H1 (cell line): Measurements from ENCODE around the gene FLVCR2. TPM values are rescaled to one million over a fixed set of nuclear protein-coding genes. Genes with fewer than 3 reads are reported as not detected.

Source experiments
- CTCF ChIA-PET: fragments of 300-600 bp; sonication (Branson Sonifier 250); formaldehyde crosslinking; loops from one replicate; lab custom pipeline; 2021; ENCODE audit not compliant: partially characterized antibody; lab: Charles Lee
- POLR2A ChIA-PET: fragments of 300-600 bp; sonication (Branson Sonifier 250); formaldehyde crosslinking; loops from one replicate; lab custom pipeline; 2021; ENCODE audit warnings: inconsistent platforms; ENCODE audit not compliant: partially characterized antibody; lab: Charles Lee
- DNase-seq, 2 experiments: peaks; one replicate each; pipeline versions ENCODE4 v3.0.0 to v3.0.0-alpha.2; 2010 to 2022; ENCODE audit warnings: low spot score in 2 of 2, low read depth in 1 of 2, mixed read lengths in 1 of 2
- FAIRE-seq: peaks from 2 replicates; lab custom pipeline; 2011; peaks lifted over from hg19 to GRCh38; lab: Jason Lieb, UNC
- H2AFZ ChIP-seq: 2 replicates; pipeline ENCODE4 v1.8.1; 2012; ENCODE audit warnings: low read length, inconsistent platforms
- H2AK5ac ChIP-seq: 2 replicates; pipeline ENCODE4 v1.6.1; 2013; ENCODE audit warnings: low read depth, low read length
- H2BK120ac ChIP-seq: replicated peaks from 2 replicates; pipeline ENCODE3; 2013; ENCODE audit warnings: low read depth, low read length, inconsistent platforms
- H2BK12ac ChIP-seq: 2 replicates; pipeline ENCODE4 v1.6.1; 2013; ENCODE audit warnings: low read depth, low read length
- H2BK15ac ChIP-seq: 2 replicates; pipeline ENCODE4 v1.6.1; 2013; ENCODE audit warnings: low read length
- H2BK20ac ChIP-seq: 2 replicates; pipeline ENCODE4 v1.6.1; 2013; ENCODE audit warnings: low read length
- H2BK5ac ChIP-seq: 2 replicates; pipeline ENCODE4 v1.6.1; 2013; ENCODE audit warnings: low read depth, low read length
- H3K14ac ChIP-seq: 2 replicates; pipeline ENCODE4 v1.6.1; 2013; ENCODE audit warnings: inconsistent platforms; ENCODE audit not compliant: insufficient read length
- H3K18ac ChIP-seq: 2 replicates; pipeline ENCODE4 v1.6.1; 2013; ENCODE audit warnings: low read length; ENCODE audit errors: extremely low read depth
- H3K23ac ChIP-seq: 2 replicates; pipeline ENCODE4 v1.6.1; 2013; ENCODE audit warnings: inconsistent platforms; ENCODE audit not compliant: insufficient read length
- H3K23me2 ChIP-seq: 2 replicates; pipeline ENCODE4 v1.6.1; 2013; ENCODE audit warnings: low read depth, low read length
- H3K27ac ChIP-seq: 2 replicates; pipeline ENCODE4 v1.6.1; 2011; ENCODE audit warnings: low read depth, low read length, inconsistent platforms
- H3K27me3 ChIP-seq, 4 experiments: replicated peaks in 1 of 4; 1 replicate in 1 of 4; 2 replicates in 3 of 4; pipeline versions ENCODE4 v1.6.1 to v1.8.1; 2011 to 2013; ENCODE audit warnings: low read length in 3 of 4, mild to moderate bottlenecking in 3 of 4, inconsistent platforms in 2 of 4, mixed read lengths in 2 of 4, moderate library complexity in 1 of 4; ENCODE audit not compliant: control insufficient read depth in 3 of 4, insufficient read depth in 3 of 4; ENCODE audit errors: extremely low read depth in 1 of 4
- H3K36me3 ChIP-seq, 4 experiments: 2 replicates each; pipeline versions ENCODE4 v1.6.1 to v1.8.1; 2011 to 2013; ENCODE audit warnings: mild to moderate bottlenecking in 4 of 4, low read length in 3 of 4, moderate library complexity in 2 of 4, control low read depth in 1 of 4, inconsistent platforms in 1 of 4; ENCODE audit not compliant: insufficient read depth in 4 of 4, control insufficient read depth in 2 of 4
- H3K4ac ChIP-seq: replicated peaks from 2 replicates; pipeline ENCODE3; 2013; ENCODE audit warnings: low read length, low read depth, mixed read lengths, inconsistent platforms; ENCODE audit not compliant: insufficient read length
- H3K4me1 ChIP-seq, 4 experiments: replicated peaks in 1 of 4; 1 replicate in 1 of 4; 2 replicates in 3 of 4; pipeline versions ENCODE4 v1.6.1 to v1.8.1; 2011 to 2013; ENCODE audit warnings: low read length in 3 of 4, inconsistent platforms in 2 of 4, mixed read lengths in 1 of 4; ENCODE audit not compliant: insufficient read depth in 4 of 4, control insufficient read depth in 3 of 4
- H3K4me2 ChIP-seq, 2 experiments: 2 replicates each; pipeline versions ENCODE4 v1.6.1 to v1.8.1; 2011 to 2013; ENCODE audit warnings: low read depth in 2 of 2, low read length in 2 of 2, control low read depth in 1 of 2, inconsistent platforms in 1 of 2, mild to moderate bottlenecking in 1 of 2; ENCODE audit not compliant: insufficient read depth in 1 of 2
- H3K4me3 ChIP-seq, 4 experiments: fragments of 200-600, 300-600 bp in 1 of 4; sonication (generic), shearing (Covaris generic), sonication (Bioruptor Twin) in 1 of 4; 2 replicates each; pipeline versions ENCODE4 v1.5.1 to v1.8.1; 2011 to 2016; ENCODE audit warnings: low read length in 4 of 4, low read depth in 3 of 4, control low read depth in 2 of 4, inconsistent platforms in 2 of 4, mild to moderate bottlenecking in 2 of 4, mixed read lengths in 1 of 4, moderate library complexity in 1 of 4; ENCODE audit not compliant: insufficient read depth in 2 of 4; ENCODE audit errors: extremely low read depth in 1 of 4
- H3K56ac ChIP-seq: replicated peaks from 2 replicates; pipeline ENCODE3; 2013; ENCODE audit warnings: low read depth, mild to moderate bottlenecking, mixed read lengths, low read length, inconsistent platforms; ENCODE audit not compliant: insufficient read length
- H3K79me1 ChIP-seq: 2 replicates; pipeline ENCODE4 v1.6.1; 2013; ENCODE audit warnings: low read depth, low read length, control low read depth
- H3K79me2 ChIP-seq, 2 experiments: 2 replicates each; pipeline versions ENCODE4 v1.6.1 to v1.8.1; 2012 to 2013; ENCODE audit warnings: low read length in 2 of 2, mild to moderate bottlenecking in 2 of 2, inconsistent platforms in 1 of 2; ENCODE audit not compliant: insufficient read depth in 2 of 2, control insufficient read depth in 1 of 2
- H3K9ac ChIP-seq, 4 experiments: replicated peaks in 1 of 4; 1 replicate in 1 of 4; 2 replicates in 3 of 4; pipeline versions ENCODE4 v1.6.1 to v1.8.1; 2011 to 2013; ENCODE audit warnings: low read depth in 3 of 4, low read length in 3 of 4, control low read depth in 2 of 4, mild to moderate bottlenecking in 2 of 4, moderate library complexity in 2 of 4, inconsistent platforms in 1 of 4; ENCODE audit errors: extremely low read depth in 1 of 4
- H3K9me3 ChIP-seq, 2 experiments: 2 replicates each; pipeline versions ENCODE4 v1.6.1 to v1.8.1; 2012 to 2013; ENCODE audit warnings: mild to moderate bottlenecking in 2 of 2, moderate library complexity in 2 of 2, control low read depth in 1 of 2, inconsistent platforms in 1 of 2, low read depth in 1 of 2, low read length in 1 of 2, mixed read lengths in 1 of 2; ENCODE audit not compliant: insufficient read depth in 2 of 2
- H4K20me1 ChIP-seq, 2 experiments: replicated peaks in 1 of 2; 2 replicates each; pipeline versions ENCODE3 to v1.8.1; 2011 to 2013; ENCODE audit warnings: inconsistent platforms in 2 of 2, low read length in 2 of 2, mild to moderate bottlenecking in 1 of 2; ENCODE audit not compliant: insufficient read depth in 2 of 2, control insufficient read depth in 1 of 2
- H4K5ac ChIP-seq: 2 replicates; pipeline ENCODE4 v1.6.1; 2013; ENCODE audit warnings: low read length, low read depth, mixed read lengths, inconsistent platforms; ENCODE audit not compliant: insufficient read length
- H4K8ac ChIP-seq: 2 replicates; pipeline ENCODE4 v1.8.0; 2013; ENCODE audit warnings: mild to moderate bottlenecking, moderate library complexity, low read length, inconsistent platforms; ENCODE audit not compliant: insufficient read depth; ENCODE audit errors: extremely low read depth
- H4K91ac ChIP-seq: replicated peaks from 2 replicates; pipeline ENCODE3; 2013; ENCODE audit warnings: low read length, mixed read lengths, inconsistent platforms; ENCODE audit not compliant: insufficient read length
- EP300 ChIP-seq, 2 experiments: IDR thresholded peaks; 1 replicate in 1 of 2; 2 replicates in 1 of 2; pipeline ENCODE4 v1.6.1; 2011 to 2012; ENCODE audit warnings: low read depth in 2 of 2, low read length in 2 of 2, mild to moderate bottlenecking in 2 of 2, borderline replicate concordance in 1 of 2, inconsistent platforms in 1 of 2, moderate library complexity in 1 of 2
- WGBS, 2 experiments: shearing (Covaris generic) in 1 of 2; methylation state at CpG; one replicate each; pipeline versions ENCODE4 v1.1.6 to v1.1.7; 2013 to 2015; ENCODE audit warnings: low lambda C conversion rate in 2 of 2, mixed read lengths in 2 of 2, inconsistent platforms in 1 of 2, low coverage in 1 of 2, missing lambda C conversion rate in 1 of 2; ENCODE audit not compliant: insufficient replicate concordance in 2 of 2, insufficient coverage in 1 of 2, insufficient read length in 1 of 2; ENCODE audit errors: extremely low coverage in 1 of 2, missing lambda C conversion rate in 1 of 2; 5-methylcytosine and 5-hydroxymethylcytosine counted together
- polyA plus RNA-seq, 7 experiments: library from polyadenylated mRNA; depleted of rRNA in 3 of 7; stranded (reverse) in 5 of 7; unstranded in 2 of 7; fragments of >200 nt in 5 of 7; fragments of 200-250 nt in 2 of 7; gene quantifications; 1 replicate in 5 of 7; 2 replicates in 1 of 7; 4 replicates in 1 of 7; pipeline versions ENCODE4 v1.2.1 to v1.2.3, GENCODE V29; 2011 to 2013; ENCODE audit warnings: missing spikeins in 2 of 7, mixed read lengths in 2 of 7
- small RNA-seq: library from polyadenylated mRNA; stranded (forward); fragments of <200 nt; extraction: miRNeasy Mini kit (QIAGEN cat#:217004); gene quantifications from one replicate; pipeline ENCODE3, GENCODE V24; 2013; ENCODE audit not compliant: insufficient read depth
- total RNA-seq: library from RNA; stranded (reverse); fragmentation: NEBNext Ultra II Directional; extraction: Animal tissue kit (Norgen Biotek cat#: 25700); gene quantifications from 2 replicates; pipeline ENCODE4 v1.2.1, GENCODE V29; 2021

FLVCR2 gene
- total and polyA plus RNA-seq, 2 of the 8 experiments (the other 6 are each of a cell fraction or from before 2014, with no cell fraction given) = 7.1 to 8.2 TPM

- Histone ChIP-seq H2BK120ac (no peak overlapping the region), H2BK15ac (no peak overlapping the region), H3K27ac (no peak overlapping the region), H3K4ac (no peak overlapping the region), H3K27me3 (no peaks in the 10 kb centered on the region), H2BK5ac (no peak overlapping the region), H4K20me1 (peaks cover 0 to 2% of the 10 kb centered on the region in 2 experiments), H3K36me3 (peaks cover 0 to 43% (median 22%) of the 10 kb centered on the region in 4 experiments; a peak in 6 of 8 replicates), H2AFZ (no peak overlapping the region), H4K5ac (no peak overlapping the region), H3K56ac (no peak overlapping the region), H3K4me2 (no peak overlapping the region), H3K79me1 (no peaks in the 10 kb centered on the region), H3K14ac (no peak overlapping the region), H2BK12ac (no peak overlapping the region), H3K4me1 (no peaks in the 10 kb centered on the region), H2BK20ac (no peak overlapping the region), H3K9ac (no peak overlapping the region), H3K79me2 (no peaks in the 10 kb centered on the region), H3K4me3 (no peak overlapping the region), H4K91ac (no peak overlapping the region), H3K23ac (no peak overlapping the region), H3K18ac (no peak overlapping the region), H2AK5ac (no peak overlapping the region), H3K23me2 (no peaks in the 10 kb centered on the region), H3K9me3 (peaks cover 0 to 4% of the 10 kb centered on the region in 2 experiments; a peak in 1 of 4 replicates), H4K8ac (no peak overlapping the region)
- no peak for FAIRE-seq
- DNase-seq = no peak
- WGBS, 2 experiments = 94% methylated on average over 1 of the region's 1 CpG; no CpG with 5 or more reads in 1 of the 2 experiments
- ChIA-PET CTCF (interaction anchor here (1.8 kb wide), 1 partner anchor 11 kb away, joined by 9 read pairs; no protein-coding TSS in a partner anchor), POLR2A (interaction anchor here (0.6 kb wide), 1 partner anchor 149 kb away, joined by 3 read pairs; no protein-coding TSS in a partner anchor)
- no peak for TF ChIP-seq EP300 (IDR thresholded peaks at IDR 0.05; ENCODE audit: borderline replicate concordance in 1 of 2, low read depth in 2 of 2, low read length in 2 of 2)
Observed at GRCh38 chr14:75697386-75697785, 119.0 kb downstream of the FLVCR2 start.

Small RNA genes lying within 50 kb of the gene (small RNA-seq; reads per million reads assigned to genes)
- 1.4 reads per million for gene RNA5SP387

Other genes with a start within 250 kb of the FLVCR2 start
- 23.6 and 27.2 TPM in 2 replicates for gene JDP2, start 150.6 kb upstream of the FLVCR2 start, total RNA-seq
- 8.9 and 18.8 TPM in 2 replicates for gene JDP2, start 150.6 kb upstream of the FLVCR2 start, polyA plus RNA-seq (2011; rRNA removed)
- not detected in 2 replicates for gene BATF, start 56.2 kb upstream of the FLVCR2 start, total RNA-seq
- gene BATF, start 56.2 kb upstream of the FLVCR2 start, polyA plus RNA-seq (2011; rRNA removed) = 0.20 TPM in 1 of 2 replicates, not detected in the other
- gene ERG28, start 82.3 kb downstream of the FLVCR2 start, total RNA-seq = 30.5 and 32.6 TPM in 2 replicates
- 45.3 and 56.7 TPM in 2 replicates for gene ERG28, start 82.3 kb downstream of the FLVCR2 start, polyA plus RNA-seq (2011; rRNA removed)
- gene TTLL5, start 82.6 kb downstream of the FLVCR2 start, total RNA-seq = 44.6 and 45.9 TPM in 2 replicates
- 14.8 and 16.1 TPM in 2 replicates for gene TTLL5, start 82.6 kb downstream of the FLVCR2 start, polyA plus RNA-seq (2011; rRNA removed)